K562 (cell line): ENCODE measurements around the gene SUMO3. TPM values are rescaled to one million over a fixed set of nuclear protein-coding genes. Genes with fewer than 3 reads are reported as not detected.
A peak's percentile ranks its signal among the peaks of the same experiment; 100 is the strongest.

ENCODE experiments used
- ARID1B ChIP-seq: fragments of 450-650 bp; IDR thresholded peaks from 2 replicates; pipeline ENCODE4 v1.6.1; 2016; ENCODE audit warnings: antibody characterized with exemption, mild to moderate bottlenecking, inconsistent platforms
- CEBPB ChIP-seq: fragments of 450-650 bp; IDR thresholded peaks from 2 replicates; pipeline ENCODE4 v1.6.1; 2016; ENCODE audit warnings: missing genetic modification characterization, missing compliant biosample characterization
- CTBP1 ChIP-seq: fragments of 450-650 bp; IDR thresholded peaks from 2 replicates; pipeline ENCODE4 v1.6.1; 2016; ENCODE audit warnings: borderline replicate concordance
- E2F6 ChIP-seq, 2 experiments: IDR thresholded peaks; 2 replicates each; pipeline ENCODE4 v1.6.1; 2011; ENCODE audit warnings: borderline replicate concordance in 1 of 2, control low read depth in 1 of 2, low read depth in 1 of 2, low read length in 1 of 2, mild to moderate bottlenecking in 1 of 2, mixed read lengths in 1 of 2, moderate library complexity in 1 of 2; ENCODE audit not compliant: insufficient read depth in 1 of 2, insufficient read length in 1 of 2, poor library complexity in 1 of 2, severe bottlenecking in 1 of 2; ENCODE audit errors: extremely low read depth in 1 of 2
- FIP1L1 ChIP-seq: fragments of 200-400 bp; formaldehyde crosslinking; IDR thresholded peaks from 2 replicates; pipeline ENCODE4 v1.6.1; 2018; ENCODE audit warnings: mild to moderate bottlenecking, low read depth, low read length; ENCODE audit not compliant: poor library complexity, severe bottlenecking
- IFI16 ChIP-seq: fragments of 250-450 bp; sonication (Bioruptor Pico); IDR thresholded peaks from 2 replicates; pipeline ENCODE4 v2.1.2; 2022; ENCODE audit warnings: mild to moderate bottlenecking, inconsistent platforms
- MXD1 ChIP-seq: fragments of 250-450 bp; sonication (Bioruptor Pico); IDR thresholded peaks from 2 replicates; pipeline ENCODE4 v1.8.0; 2021; ENCODE audit warnings: borderline replicate concordance, mild to moderate bottlenecking, moderate library complexity; ENCODE audit not compliant: poor library complexity, severe bottlenecking
- NR2C2 ChIP-seq, 2 experiments: fragments of 200-800 bp in 1 of 2; sonication (Bioruptor generic) in 1 of 2; sonication (generic) in 1 of 2; formaldehyde crosslinking in 1 of 2; IDR thresholded peaks; 2 replicates each; pipeline versions ENCODE4 v1.6.1 to v1.8.0; 2016 to 2022; ENCODE audit warnings: mild to moderate bottlenecking in 1 of 2, missing compliant biosample characterization in 1 of 2, missing genetic modification characterization in 1 of 2, missing genetic modification reagents in 1 of 2
- SP1 ChIP-seq: sonication (generic); formaldehyde crosslinking; IDR thresholded peaks from 2 replicates; pipeline ENCODE4 v1.8.1; 2022; ENCODE audit warnings: mild to moderate bottlenecking, missing genetic modification reagents
- UBTF ChIP-seq, 2 experiments: IDR thresholded peaks; 2 replicates each; pipeline ENCODE4 v1.6.1; 2012; ENCODE audit warnings: improper control_type of control experiment in 2 of 2, low read depth in 2 of 2, low read length in 2 of 2, borderline replicate concordance in 1 of 2
- VEZF1 ChIP-seq: fragments of 200-800 bp; sonication (Bioruptor generic); IDR thresholded peaks from 2 replicates; pipeline ENCODE4 v1.6.1; 2017; ENCODE audit warnings: missing genetic modification characterization, missing compliant biosample characterization
- YY1 ChIP-seq, 3 experiments: IDR thresholded peaks; 2 replicates each; pipeline ENCODE4 v1.6.1; 2011; ENCODE audit warnings: low read length in 2 of 3, mild to moderate bottlenecking in 2 of 3, moderate library complexity in 2 of 3, borderline replicate concordance in 1 of 3, control low read depth in 1 of 3, low read depth in 1 of 3; ENCODE audit not compliant: insufficient read depth in 3 of 3, insufficient replicate concordance in 2 of 3, control insufficient read depth in 1 of 3, insufficient read length in 1 of 3; ENCODE audit errors: extremely low read depth in 1 of 3
- ZFP36 ChIP-seq: fragments of 150-350 bp; IDR thresholded peaks from 2 replicates; pipeline ENCODE4 v1.6.1; 2018; ENCODE audit warnings: low read length, low read depth; ENCODE audit not compliant: partially characterized antibody
- ZNF239 ChIP-seq: fragments of 250-450 bp; sonication (Bioruptor Pico); IDR thresholded peaks from 2 replicates; pipeline ENCODE4 v1.4.0; 2020; ENCODE audit warnings: mild to moderate bottlenecking
- ZNF311 ChIP-seq: fragments of 250-450 bp; sonication (Bioruptor Pico); IDR thresholded peaks from 2 replicates; pipeline ENCODE4 v1.4.0; 2020; ENCODE audit warnings: mild to moderate bottlenecking, moderate library complexity
- ZNF41 ChIP-seq: fragments of 250-450 bp; sonication (Bioruptor Pico); conservative IDR thresholded peaks from 2 replicates; pipeline ENCODE4 v1.4.0; 2020; ENCODE audit warnings: mild to moderate bottlenecking
- ZNF449 ChIP-seq: fragments of 250-450 bp; sonication (Bioruptor Pico); IDR thresholded peaks from 2 replicates; pipeline ENCODE4 v1.8.0; 2022; ENCODE audit warnings: moderate library complexity, mild to moderate bottlenecking, inconsistent platforms
- polyA plus RNA-seq, 8 experiments: library from polyadenylated mRNA; depleted of rRNA in 4 of 8; stranded (reverse) in 5 of 8; unstranded in 3 of 8; fragments of >200 nt; fragmentation: Nextera tagmentation in 2 of 8; fragmentation: Illumina TruSeq in 1 of 8; extraction: Ambion mirVana in 2 of 8; extraction: Trizol in 1 of 8; gene quantifications; 2 replicates each; pipeline versions ENCODE4 v1.2.1 to v1.2.3, GENCODE V29; 2011 to 2014; ENCODE audit warnings: inconsistent platforms in 1 of 8, missing spikeins in 1 of 8
- total RNA-seq, 7 experiments: library from RNA; depleted of rRNA in 6 of 7; stranded (reverse); fragments of >200 nt in 6 of 7; fragmentation: Illumina TruSeq in 2 of 7; extraction: Trizol in 2 of 7; gene quantifications; 2 replicates each; pipeline versions ENCODE4 v1.2.1 to v1.2.3, GENCODE V29; 2011 to 2021; ENCODE audit warnings: low replicate concordance in 1 of 7

SUMO3 gene
- total and polyA plus RNA-seq, 9 of the 15 experiments (the other 6 are each of a cell fraction or from before 2014, with no cell fraction given): 13.9 to 143 (median 113) TPM

- TF ChIP-seq NR2C2 (CRISPR knock-in tag; IDR thresholded peaks at IDR 0.05): no peak
- peak; percentile 60 for TF ChIP-seq NR2C2 (tag; IDR thresholded peaks at IDR 0.05)
- TF ChIP-seq ZNF41: peak; percentile 77
- TF ChIP-seq ZNF449 (CRISPR knock-in tag): no peak
- TF ChIP-seq CEBPB: peak; percentile 52; the same call in 1 of the 2 replicates
- TF ChIP-seq UBTF (IDR thresholded peaks at IDR 0.05; ENCODE audit: borderline replicate concordance in 1 of 2, low read depth in 2 of 2, low read length in 2 of 2): peak; percentile 52 to 84; a peak in 1 of 4 replicates
- TF ChIP-seq IFI16 (CRISPR knock-in tag): 0 out of 2 replicates have a peak, but pooled peaks have one; percentile 33
- TF ChIP-seq VEZF1 (CRISPR knock-in tag): peak; percentile 35
- 0 out of 2 replicates have a peak, but pooled peaks have one; percentile 26 for TF ChIP-seq SP1
- TF ChIP-seq CTBP1: peak; percentile 73
- peak; percentile 94 for TF ChIP-seq ZFP36
- no peak for TF ChIP-seq MXD1 (CRISPR knock-in tag)
- peak; percentile 50; the same call in 1 of the 2 replicates for TF ChIP-seq ZNF239 (CRISPR knock-in tag)
- TF ChIP-seq E2F6 (IDR thresholded peaks at IDR 0.05; ENCODE audit: borderline replicate concordance in 1 of 2, extremely low read depth in 1 of 2, insufficient read depth in 1 of 2, insufficient read length in 1 of 2, low read depth in 1 of 2, low read length in 1 of 2, poor library complexity in 1 of 2, severe bottlenecking in 1 of 2): peak; percentile 9 to 38
- TF ChIP-seq ZNF311: peak; percentile 86
- TF ChIP-seq FIP1L1: peak; percentile 55
- TF ChIP-seq YY1 (IDR thresholded peaks at IDR 0.05; ENCODE audit: borderline replicate concordance in 1 of 3, control insufficient read depth in 1 of 3, extremely low read depth in 1 of 3, insufficient read depth in 3 of 3, insufficient read length in 1 of 3, insufficient replicate concordance in 2 of 3, low read depth in 1 of 3, low read length in 2 of 3): peak in 1 of 3 experiments; percentile 45
- 0 out of 2 replicates have a peak, but pooled peaks have one; percentile 19 for TF ChIP-seq ARID1B
These were observed 27.8 kb upstream of the SUMO3 start (continued) for GRCh38 chr21:44845418-44846223.
